GM04503 (cell line): Measurements from ENCODE around the gene RDH12.
"Not testable (repeated sequence)": the region's sequence is repeated elsewhere in the genome, so short reads cannot be mapped to it uniquely, and the experiment has no call there.

Experiments used
- DNase-seq: peaks from one replicate; pipeline ENCODE4 v3.0.0-alpha.2; 2012; ENCODE audit warnings: low read depth

The RDH12 gene

GRCh38 chr14:67705211-67705610, 3.5 kb downstream of the RDH12 start:
- no peak for DNase-seq

GRCh38 chr14:67709346-67709745, 7.7 kb downstream of the RDH12 start:
- not testable (repeated sequence) for DNase-seq

GRCh38 chr14:67709796-67710195, 8.1 kb downstream of the RDH12 start:
- not testable (repeated sequence) for DNase-seq

- no peak for DNase-seq
Measured at GRCh38 chr14:67710209-67710608, 8.5 kb downstream of the RDH12 start.

GRCh38 chr14:67717048-67717447, 15.4 kb downstream of the RDH12 start:
- DNase-seq = no peak

GRCh38 chr14:67718265-67718664, 16.6 kb downstream of the RDH12 start:
- DNase-seq = no peak

- DNase-seq = not testable (repeated sequence)
Measured at GRCh38 chr14:67719385-67719784, 17.7 kb downstream of the RDH12 start.

GRCh38 chr14:67719866-67720265, 18.2 kb downstream of the RDH12 start:
- DNase-seq = no peak

GRCh38 chr14:67721875-67722274, 20.2 kb downstream of the RDH12 start:
- no peak for DNase-seq

- no peak for DNase-seq
Measured at GRCh38 chr14:67722293-67722692, 20.6 kb downstream of the RDH12 start.

GRCh38 chr14:67725171-67725570, 23.5 kb downstream of the RDH12 start:
- DNase-seq = no peak

GRCh38 chr14:67727361-67727760, 25.7 kb downstream of the RDH12 start:
- no peak for DNase-seq

- no peak for DNase-seq
Measured at GRCh38 chr14:67728258-67728657, 26.6 kb downstream of the RDH12 start.

- DNase-seq = no peak
Measured at GRCh38 chr14:67729072-67729885, 27.6 kb downstream of the RDH12 start.

GRCh38 chr14:67733616-67734015, 31.9 kb downstream of the RDH12 start:
- DNase-seq = no peak

GRCh38 chr14:67734675-67735074, 33.0 kb downstream of the RDH12 start:
- no peak for DNase-seq

GRCh38 chr14:67735336-67736147, 33.9 kb downstream of the RDH12 start:
- no peak for DNase-seq

GRCh38 chr14:67736771-67737170, 35.1 kb downstream of the RDH12 start:
- DNase-seq = no peak

GRCh38 chr14:67738740-67739504, 37.2 kb downstream of the RDH12 start:
- DNase-seq = peak; percentile 86

- DNase-seq = no peak
Measured at GRCh38 chr14:67744046-67744445, 42.4 kb downstream of the RDH12 start.

GRCh38 chr14:67746927-67747326, 45.2 kb downstream of the RDH12 start:
- DNase-seq = no peak

- no peak for DNase-seq
Measured at GRCh38 chr14:67748312-67748711, 46.6 kb downstream of the RDH12 start.
